Cardiac muscle cell (in vitro differentiated cells and primary cell): Measurements from ENCODE around the gene ERFE. TPM values are rescaled to one million over a fixed set of nuclear protein-coding genes. Genes with fewer than 3 reads are reported as not detected.
A peak's percentile ranks its signal among the peaks of the same experiment; 100 is the strongest.

Experiments used
- DNase-seq, 2 donors: peaks; one replicate each; pipeline versions ENCODE4 v3.0.0 to v3.0.0-alpha.2; 2010 to 2017; ENCODE audit warnings: low read depth in 1 of 2, low spot score in 1 of 2
- H3K27ac ChIP-seq: fragments of 200-600 bp; sonication (generic); 2 replicates; pipeline ENCODE4 v1.5.1; 2016
- H3K27me3 ChIP-seq: fragments of 200-600 bp; sonication (generic); 2 replicates; pipeline ENCODE4 v1.6.0; 2016; ENCODE audit warnings: control low read depth
- H3K36me3 ChIP-seq: fragments of 200-600 bp; sonication (generic); 2 replicates; pipeline ENCODE4 v1.5.1; 2016; ENCODE audit warnings: control low read depth
- H3K4me1 ChIP-seq: fragments of 200-600 bp; sonication (generic); 2 replicates; pipeline ENCODE4 v1.8.1; 2017; ENCODE audit warnings: low read depth, mild to moderate bottlenecking, mixed run types
- H3K4me3 ChIP-seq: fragments of 200-600 bp; sonication (generic); 2 replicates; pipeline ENCODE4 v1.5.1; 2016; ENCODE audit warnings: mild to moderate bottlenecking
- H3K9me3 ChIP-seq: fragments of 200-600 bp; sonication (generic); 2 replicates; pipeline ENCODE4 v1.5.1; 2017; ENCODE audit warnings: low read depth, mild to moderate bottlenecking, control low read depth
- CTCF ChIP-seq: IDR thresholded peaks from 2 replicates; pipeline ENCODE4 v1.5.1; 2012; ENCODE audit warnings: low read depth, mild to moderate bottlenecking, low read length
- polyA plus RNA-seq: library from polyadenylated mRNA; unstranded; fragments of >200 nt; fragmentation: Nextera tagmentation; extraction: Ambion mirVana; gene quantifications from 2 replicates; pipeline ENCODE4 v1.2.1, GENCODE V29; 2016
- total RNA-seq: library from RNA; depleted of rRNA; stranded (reverse); fragments of >200 nt; gene quantifications from 2 replicates; pipeline ENCODE4 v1.2.3, GENCODE V29; 2016

Gene ERFE
- total and polyA plus RNA-seq, 2 experiments from 2014 or later: 0.60 to 1.5 TPM

DNA sequence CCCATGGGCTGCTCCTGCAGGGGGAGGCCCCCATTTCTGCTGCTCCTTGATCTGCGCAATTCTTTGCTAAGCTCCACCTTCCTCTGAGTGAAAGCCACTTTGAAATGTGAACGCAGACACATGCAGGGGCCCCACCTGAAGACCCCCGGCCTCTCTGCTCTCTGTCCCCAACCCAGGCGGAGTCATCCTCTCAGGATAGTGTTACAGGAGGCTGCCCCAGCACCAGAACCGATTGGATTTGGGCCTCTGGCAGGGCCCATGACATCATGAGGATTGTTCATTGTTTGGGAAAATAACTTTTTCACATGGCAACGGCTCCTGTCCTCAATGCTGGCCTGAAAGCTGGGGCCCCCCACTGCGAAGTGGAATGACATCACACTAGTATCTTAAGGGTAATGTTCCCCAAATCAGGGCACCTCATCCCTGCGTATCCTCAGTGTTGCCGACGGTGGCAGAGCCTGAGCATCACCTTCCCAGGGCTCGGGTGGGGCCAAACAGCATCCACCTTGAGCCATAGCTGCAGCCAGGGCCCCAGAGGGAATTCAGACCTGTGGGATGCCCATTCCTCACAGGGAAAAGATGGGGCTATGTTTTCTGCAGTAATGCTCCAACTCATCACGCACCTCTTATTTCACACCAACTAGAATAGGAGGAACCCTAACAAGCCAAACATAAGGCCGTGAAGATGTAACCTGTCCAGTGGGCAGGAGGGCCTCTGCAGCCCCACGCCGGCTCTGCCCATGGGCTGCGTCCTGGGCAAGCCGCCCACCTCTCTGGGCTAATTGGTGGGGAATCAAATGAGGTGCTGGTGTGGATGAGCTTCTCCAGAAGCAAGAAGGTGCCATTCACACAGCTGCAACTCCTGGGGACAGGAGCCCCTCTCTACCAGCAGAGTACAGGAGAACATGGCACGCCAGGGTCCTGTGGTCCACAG lies 2.7 kb upstream of the ERFE start:
- no peaks in the 10 kb centered on the region for H3K36me3 ChIP-seq
- no peak for DNase-seq
- no peak for TF ChIP-seq CTCF
- no peaks in the 10 kb centered on the region for H3K9me3 ChIP-seq
- no peak overlapping the region for H3K4me3 ChIP-seq
- H3K27ac ChIP-seq: no peak overlapping the region
- H3K4me1 ChIP-seq: no peaks in the 10 kb centered on the region
- H3K27me3 ChIP-seq: peaks cover 42% of the 10 kb centered on the region

- Histone ChIP-seq H3K27ac (no peak overlapping the region), H3K4me3 (no peak overlapping the region), H3K4me1 (no peaks in the 10 kb centered on the region), H3K9me3 (no peaks in the 10 kb centered on the region), H3K27me3 (peaks cover 58% of the 10 kb centered on the region), H3K36me3 (no peaks in the 10 kb centered on the region)
- no peak for TF ChIP-seq CTCF
- no peak for DNase-seq
Observed at GRCh38 chr2:238157506-238158017, 1.2 kb upstream of the ERFE start.

- Histone ChIP-seq H3K27me3 (peaks cover 63% of the 10 kb centered on the region), H3K27ac (no peak overlapping the region), H3K9me3 (no peaks in the 10 kb centered on the region), H3K36me3 (no peaks in the 10 kb centered on the region), H3K4me1 (no peaks in the 10 kb centered on the region), H3K4me3 (no peak overlapping the region)
- no peak for DNase-seq
- no peak for TF ChIP-seq CTCF
Observed at GRCh38 chr2:238158018-238158508, 707 bp upstream of the ERFE start.

- Histone ChIP-seq H3K27ac (no peak overlapping the region), H3K27me3 (peaks cover 73% of the 10 kb centered on the region)
Observed at GRCh38 chr2:238159071-238159539, 335 bp downstream of the ERFE start.

More at GRCh38 chr2:238159071-238159539, 335 bp downstream of the ERFE start:
- H3K9me3 ChIP-seq: no peaks in the 10 kb centered on the region
- peak overlapping the region; percentile 20 for H3K4me3 ChIP-seq
- TF ChIP-seq CTCF: no peak
- no peaks in the 10 kb centered on the region for H3K4me1 ChIP-seq
- no peak for DNase-seq
- H3K36me3 ChIP-seq: no peaks in the 10 kb centered on the region
